HEK293T (cell line): Measurements from ENCODE around the gene MYRFL.

Experiments used
- FOXM1 ChIP-seq: fragments of 450-650 bp; IDR thresholded peaks from 2 replicates; pipeline ENCODE4 v1.6.1; 2017; ENCODE audit warnings: mild to moderate bottlenecking, borderline replicate concordance
- HDGF ChIP-seq: fragments of 450-650 bp; IDR thresholded peaks from 2 replicates; pipeline ENCODE4 v1.6.1; 2017; ENCODE audit warnings: antibody characterized with exemption, borderline replicate concordance

GRCh38 chr12:69929125-69929524 lies 104.1 kb downstream of the MYRFL start:
- TF ChIP-seq HDGF (no peak), FOXM1 (no peak)
